GM21529 (cell line): ENCODE results near the gene CENPVL3.
"Not testable (repeated sequence)": the region's sequence is repeated elsewhere in the genome, so short reads cannot be mapped to it uniquely, and the experiment has no call there.

Experiments
- ATAC-seq: cut with Tn5 transposase; IDR thresholded peaks from one replicate; pipeline ENCODE4 v1.9.1; 2021; ENCODE audit not compliant: unreplicated experiment

Gene CENPVL3

DNA sequence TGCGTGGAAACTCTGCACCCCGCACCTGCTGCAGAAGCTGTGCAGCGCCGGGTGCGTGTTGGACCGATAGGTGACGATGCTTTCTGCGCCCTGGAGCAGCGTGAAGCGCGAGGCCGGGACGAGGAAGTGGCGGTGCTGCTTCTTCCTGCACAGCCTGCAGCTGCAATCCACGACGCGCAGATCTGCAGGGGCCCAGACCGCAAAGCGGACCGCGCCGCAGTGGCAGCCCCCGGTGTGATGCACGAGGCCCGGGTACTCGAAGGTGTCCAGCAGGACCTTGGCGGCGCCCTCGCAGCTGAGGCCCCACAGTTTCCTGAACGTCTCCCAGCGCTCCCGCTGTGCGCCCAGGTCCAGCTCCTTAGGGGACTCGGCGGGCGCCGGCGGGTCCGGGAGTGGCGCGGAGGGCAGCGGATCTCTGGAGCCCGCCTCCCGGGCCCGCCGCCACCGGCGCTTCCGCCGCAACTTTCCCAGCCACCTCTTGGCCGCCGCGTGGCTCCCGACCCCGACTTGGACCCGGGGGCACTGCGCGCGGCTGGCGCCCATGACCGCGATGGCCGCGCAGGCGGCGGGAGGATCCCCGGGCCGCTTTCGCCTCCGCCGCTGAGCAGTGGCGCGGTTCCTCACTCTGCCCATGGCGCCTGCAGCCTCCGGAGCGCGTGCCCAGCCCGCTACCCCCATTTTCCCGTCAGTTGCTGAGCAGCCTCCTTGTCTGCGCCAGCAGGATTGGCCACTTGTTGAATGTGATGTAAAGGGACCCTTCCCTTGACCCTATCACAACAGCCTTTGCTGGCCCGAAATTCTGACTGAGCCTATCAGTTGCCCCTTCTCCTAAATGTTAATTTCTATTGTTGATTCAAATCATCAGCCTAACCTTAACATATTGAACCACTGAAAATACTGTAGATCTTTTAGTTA is at the start of gene CENPVL3:
Gene CENPVL3, minus strand, starts transcription at position 672 of the 915 bp plus-strand sequence. Its CDS starts 39 bp downstream, at position 633.
- ATAC-seq = not testable (repeated sequence)

DNA sequence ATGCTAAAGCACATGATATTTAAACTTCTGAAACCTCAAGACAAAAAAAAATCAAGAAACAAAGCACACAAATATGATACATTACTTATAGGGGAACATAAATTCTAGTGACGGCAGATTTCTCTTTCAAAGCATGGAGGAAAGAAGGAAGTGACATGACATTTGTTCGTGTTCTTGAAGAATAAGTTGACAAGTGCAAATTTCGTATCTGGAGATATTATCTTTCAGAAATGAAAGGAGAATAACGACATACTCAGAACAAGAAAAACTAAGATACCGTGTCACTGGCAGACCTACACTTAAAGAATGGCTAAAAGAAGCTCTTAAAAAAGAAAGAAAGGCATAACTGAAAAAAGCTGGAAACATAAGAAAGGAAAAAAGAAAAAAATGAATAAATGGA is 47.3 kb upstream of the CENPVL3 start:
- ATAC-seq = no peak

DNA sequence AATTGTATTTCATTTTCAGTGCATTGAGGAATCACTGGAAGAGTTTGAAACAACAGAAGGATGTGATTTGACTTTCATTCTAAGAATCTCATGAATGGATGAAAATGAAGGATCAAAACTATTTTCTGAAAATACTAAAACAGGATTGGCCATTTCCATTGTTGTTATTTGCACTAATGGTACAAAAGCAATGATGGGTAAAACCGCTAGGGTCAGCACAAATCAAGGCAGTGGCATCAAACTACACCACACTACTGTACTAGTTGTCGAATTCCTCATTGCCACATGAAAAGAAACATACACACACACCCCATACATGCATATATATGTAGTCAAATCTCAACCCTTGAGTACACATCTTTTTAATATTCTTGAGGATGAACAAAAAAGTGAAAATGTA is 24.7 kb upstream of the CENPVL3 start:
- no peak for ATAC-seq

DNA sequence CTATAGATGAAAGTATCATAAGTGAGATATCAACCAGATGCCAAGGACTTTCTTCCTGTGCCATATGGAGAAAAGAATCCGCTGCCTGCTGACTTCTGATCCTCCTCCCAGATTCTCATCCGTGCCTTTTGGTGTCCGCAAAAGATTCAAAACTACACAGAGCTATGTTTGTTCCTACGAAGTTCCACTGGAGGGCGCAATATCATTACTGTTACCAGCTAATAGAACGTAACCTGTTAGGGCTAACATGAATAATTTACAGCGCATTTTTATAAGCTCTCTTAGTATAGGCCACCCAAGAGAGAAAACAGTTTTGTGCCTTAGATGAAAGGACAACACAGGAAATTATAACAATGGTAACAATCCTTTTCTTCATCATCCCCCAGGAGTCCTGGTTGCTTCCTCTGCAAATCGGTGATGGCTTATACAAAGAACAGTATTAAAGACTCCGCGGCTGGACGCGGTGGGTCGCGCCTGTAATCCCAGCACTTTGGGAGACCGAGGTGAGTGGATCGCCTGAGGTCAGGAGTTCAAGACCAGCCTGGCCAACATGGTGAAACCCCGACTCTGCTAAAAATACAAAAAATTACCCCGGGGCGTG is 22.8 kb upstream of the CENPVL3 start:
- ATAC-seq = no peak

DNA sequence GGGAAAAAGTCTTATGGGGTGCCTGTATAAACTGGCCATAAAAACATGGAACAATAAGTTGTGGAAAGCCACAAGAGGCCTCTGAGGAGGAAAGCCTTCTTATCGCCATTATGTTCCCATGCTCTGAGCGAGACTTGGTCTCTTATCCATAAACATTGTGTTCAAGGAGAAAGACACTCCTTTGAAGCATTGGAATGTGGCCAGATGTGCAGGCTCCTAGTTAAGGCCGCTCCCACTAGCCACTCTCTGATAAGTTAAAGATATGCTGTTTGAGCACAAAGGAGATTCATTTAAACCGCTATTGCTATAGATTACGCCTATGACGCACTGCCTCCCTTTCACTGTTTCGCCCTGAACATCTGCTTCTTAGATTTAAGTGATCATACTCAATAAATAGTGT is 17.8 kb upstream of the CENPVL3 start:
- ATAC-seq = not testable (repeated sequence)

DNA sequence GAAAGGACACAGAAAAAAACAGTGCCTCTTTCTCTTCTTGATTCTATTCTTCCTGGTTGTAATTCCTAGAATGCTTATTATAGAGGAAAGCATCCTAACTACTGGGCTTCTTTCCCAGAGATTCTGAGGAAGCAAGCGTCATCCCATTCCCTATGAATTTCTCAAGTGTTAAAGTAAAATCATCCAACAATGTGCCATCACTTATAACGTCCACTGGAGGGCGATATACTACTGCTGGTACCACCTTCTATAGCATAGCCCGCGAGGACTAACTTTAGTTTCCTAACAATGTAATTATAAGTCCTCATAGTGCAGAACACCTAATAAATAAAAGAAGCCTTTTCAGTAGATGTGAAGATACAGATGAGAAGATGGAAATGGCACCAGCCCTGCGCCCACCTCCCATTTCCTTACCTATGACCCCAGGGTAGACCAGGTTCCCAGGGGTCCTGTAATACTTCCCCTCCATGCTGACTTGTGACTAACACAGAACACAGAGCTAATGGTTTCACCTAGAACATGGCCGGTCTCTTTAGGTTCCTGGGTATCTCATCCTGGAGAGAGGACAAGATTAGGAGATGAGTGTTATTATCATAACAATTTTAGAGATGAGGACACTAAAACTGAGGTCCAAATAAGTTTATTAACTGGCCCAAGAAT is 4.2 kb downstream of the CENPVL3 start:
- ATAC-seq = peak; percentile 65

DNA sequence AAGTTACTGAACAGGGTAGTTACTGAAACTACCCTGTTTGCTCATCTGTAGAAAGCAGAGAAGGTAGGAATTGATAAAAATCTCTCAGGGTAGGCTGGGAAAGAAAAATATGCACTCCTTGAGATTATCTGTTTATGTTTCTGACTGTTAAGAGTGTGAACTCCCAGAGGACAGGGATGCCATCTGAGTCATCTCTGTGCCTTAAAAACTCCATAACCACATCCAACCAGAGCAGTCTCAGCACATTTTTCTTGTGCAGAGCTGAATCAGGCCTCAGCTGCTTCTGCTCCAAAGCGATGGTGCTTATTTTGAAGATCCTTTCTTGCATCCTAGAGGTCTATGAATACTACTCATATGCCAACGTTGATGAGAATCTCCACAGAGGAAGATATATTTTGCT is 9.9 kb downstream of the CENPVL3 start:
- no peak for ATAC-seq

DNA sequence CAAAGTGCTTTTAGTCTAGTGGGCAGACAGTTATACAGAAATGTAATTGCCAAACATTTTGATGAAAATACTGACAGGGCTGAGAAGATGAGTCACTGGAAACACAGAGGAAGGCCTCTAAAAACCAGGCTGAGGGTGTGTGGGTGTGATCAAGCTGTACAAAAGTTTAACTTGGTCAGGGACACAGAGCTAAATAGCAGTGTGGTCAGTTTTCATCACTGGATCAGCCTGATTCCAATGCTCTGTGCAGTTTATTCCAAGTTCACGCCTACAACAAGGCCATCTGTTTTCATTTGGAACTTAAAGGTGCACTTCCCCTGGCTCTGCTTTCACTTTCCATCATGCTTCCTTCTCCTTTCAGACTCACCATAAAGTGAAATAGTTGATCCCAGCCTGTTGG is 10.6 kb downstream of the CENPVL3 start:
- ATAC-seq = no peak

DNA sequence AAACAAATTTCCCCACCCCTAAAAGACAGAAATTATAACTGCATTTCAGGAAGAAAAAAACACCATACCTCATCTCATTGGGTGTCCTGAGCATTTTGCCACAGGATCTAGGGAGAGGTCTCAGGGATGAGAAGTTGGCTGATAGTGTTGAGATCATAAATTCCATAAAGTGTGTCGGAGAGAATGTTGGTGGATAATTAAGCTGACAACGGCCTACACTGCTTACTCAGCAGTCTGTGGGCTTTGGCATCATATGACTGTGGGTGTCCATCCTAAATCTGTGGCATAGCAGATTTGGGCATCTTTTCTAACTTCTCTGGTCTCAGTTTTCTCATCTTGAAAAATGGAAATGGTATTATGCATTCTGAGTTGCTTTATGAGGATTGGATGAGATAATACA is 12.3 kb downstream of the CENPVL3 start:
- ATAC-seq = no peak

DNA sequence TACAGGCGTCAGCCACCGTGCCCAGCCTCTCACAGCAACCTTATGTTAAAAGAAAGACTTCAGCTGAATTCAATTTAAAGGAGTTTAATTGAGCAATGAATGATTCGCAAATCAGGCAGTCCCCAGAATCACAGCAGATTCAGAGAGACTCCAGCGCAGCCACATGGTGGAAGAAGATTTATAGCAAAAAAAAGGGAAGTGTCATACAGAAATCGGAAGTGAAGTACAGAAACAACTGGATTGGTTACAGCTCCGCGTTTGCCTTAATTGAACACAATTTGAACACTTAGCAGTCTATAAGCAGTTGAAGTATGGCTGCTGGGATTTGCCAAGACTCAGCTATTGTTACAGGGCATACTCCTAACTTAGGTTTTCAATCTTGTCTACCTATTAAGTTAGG is 19.8 kb downstream of the CENPVL3 start:
- ATAC-seq = no peak

DNA sequence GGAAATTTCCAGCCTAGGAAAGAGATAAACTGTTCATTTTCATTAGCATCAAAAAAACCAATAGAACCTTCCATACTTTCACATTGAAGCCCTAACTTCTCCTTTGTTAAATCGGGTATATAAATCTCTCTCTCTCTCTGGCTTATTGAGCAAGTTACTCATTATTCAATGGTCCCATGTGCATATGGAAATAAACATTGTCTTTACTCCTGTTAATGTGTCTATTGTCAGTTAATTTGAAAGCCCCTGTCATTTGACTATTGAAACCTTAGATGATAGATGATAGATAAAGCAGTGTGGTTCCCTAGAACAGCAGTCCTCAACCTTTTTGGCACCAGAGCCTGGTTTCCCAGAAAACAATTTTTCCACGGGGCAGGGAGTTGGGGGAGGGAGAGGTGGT is 46.8 kb downstream of the CENPVL3 start:
- no peak for ATAC-seq

DNA sequence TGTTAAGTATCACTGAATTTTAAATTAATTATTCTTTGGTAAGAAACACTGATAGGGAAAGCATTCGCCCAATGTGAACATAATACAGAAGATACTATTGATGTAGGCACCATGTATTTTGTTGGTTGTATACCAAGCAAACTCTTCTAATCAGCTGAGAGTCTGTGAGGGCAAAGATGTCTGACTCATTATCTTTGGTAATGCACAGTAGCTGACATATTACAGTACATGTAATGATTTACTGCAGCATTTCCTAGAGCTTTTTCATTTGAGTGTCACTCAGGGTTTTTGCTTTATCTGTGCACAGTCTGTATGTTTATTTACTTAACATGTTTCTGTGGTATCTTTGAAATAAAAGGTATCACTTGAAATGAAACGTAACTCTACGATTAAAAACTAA is 49.2 kb downstream of the CENPVL3 start:
- no peak for ATAC-seq

DNA sequence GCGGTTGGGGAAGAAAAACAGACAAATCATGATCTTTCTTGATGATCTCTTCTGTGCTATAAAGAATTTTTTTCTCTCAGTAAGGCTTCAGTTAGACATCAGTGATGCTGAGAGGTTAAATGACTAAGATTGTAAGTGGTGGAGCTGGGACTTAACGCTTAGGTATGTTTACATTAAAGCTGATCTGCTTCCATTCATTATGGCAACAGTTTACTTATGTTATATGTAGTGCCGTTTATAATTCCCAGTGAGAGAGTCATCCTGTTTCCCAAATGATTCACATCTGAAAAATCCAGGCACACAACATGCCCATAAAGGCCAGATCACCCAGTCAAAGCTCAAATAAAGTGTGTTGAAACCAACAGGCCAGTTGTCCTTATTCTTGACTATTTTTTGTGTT is 50.1 kb downstream of the CENPVL3 start:
- ATAC-seq = no peak
